GM12878 (cell line): ENCODE results near the gene FNTB. TPM values are rescaled to one million over a fixed set of nuclear protein-coding genes. Genes with fewer than 3 reads are reported as not detected.

ENCODE experiments used
- CREM ChIP-seq: IDR thresholded peaks from 2 replicates; pipeline ENCODE4 v1.6.1; 2014; ENCODE audit warnings: antibody characterized with exemption, low read depth
- EGR1 ChIP-seq, 2 experiments: IDR thresholded peaks; 1 replicate in 1 of 2; 2 replicates in 1 of 2; pipeline ENCODE4 v1.6.1; 2011 to 2012; ENCODE audit warnings: low read depth in 2 of 2, low read length in 2 of 2, borderline replicate concordance in 1 of 2, mild to moderate bottlenecking in 1 of 2, moderate library complexity in 1 of 2
- ESRRA ChIP-seq: IDR thresholded peaks from 2 replicates; pipeline ENCODE4 v1.6.1; 2012; ENCODE audit warnings: mild to moderate bottlenecking, low read length, improper control_type of control experiment
- IKZF2 ChIP-seq, 2 experiments: fragments of 450-650 bp; IDR thresholded peaks; 2 replicates each; pipeline ENCODE4 v1.6.1; 2017; ENCODE audit warnings: mild to moderate bottlenecking in 2 of 2, moderate library complexity in 2 of 2
- SUZ12 ChIP-seq: fragments of 200-600 bp; sonication (generic); IDR thresholded peaks from one replicate; pipeline ENCODE4 v1.6.1; 2018; ENCODE audit warnings: antibody characterized with exemption, mild to moderate bottlenecking; ENCODE audit not compliant: unreplicated experiment
- TCF12 ChIP-seq: IDR thresholded peaks from 2 replicates; pipeline ENCODE4 v1.6.1; 2011; ENCODE audit warnings: low read depth, mild to moderate bottlenecking, low read length
- polyA plus RNA-seq, 11 experiments: library from polyadenylated mRNA; depleted of rRNA in 4 of 11; unstranded in 6 of 11; stranded (reverse) in 5 of 11; fragments of >200 nt; fragmentation: Nextera tagmentation in 4 of 11; fragmentation: Illumina TruSeq in 1 of 11; extraction: Ambion mirVana in 4 of 11; extraction: Trizol in 1 of 11; gene quantifications; 1 replicate in 1 of 11; 2 replicates in 10 of 11; pipeline versions ENCODE4 v1.2.1 to v1.2.3, GENCODE V29; 2011 to 2016; ENCODE audit warnings: inconsistent platforms in 2 of 11, missing spikeins in 2 of 11, low read depth in 1 of 11
- total RNA-seq, 4 experiments: library from RNA; depleted of rRNA in 3 of 4; stranded (reverse); fragments of >200 nt in 3 of 4; fragmentation: Illumina TruSeq in 1 of 4; extraction: Trizol in 1 of 4; gene quantifications; 2 replicates each; pipeline versions ENCODE4 v1.2.1 to v1.2.3, GENCODE V29; 2013 to 2021
- TF ChIP-seq, protein P1 (sequence below): IDR thresholded peaks from 2 replicates; pipeline ENCODE4 v1.6.1; 2012; ENCODE audit warnings: mild to moderate bottlenecking, low read depth, low read length
- TF ChIP-seq, protein P2 (sequence below): IDR thresholded peaks from 2 replicates; pipeline ENCODE4 v1.6.1; 2012; ENCODE audit warnings: low read length, inconsistent platforms
- TF ChIP-seq, protein P3 (sequence below): IDR thresholded peaks from 2 replicates; pipeline ENCODE4 v1.6.1; 2011; ENCODE audit warnings: low read depth, low read length, improper control_type of control experiment, borderline replicate concordance

The FNTB gene
- total and polyA plus RNA-seq, 10 of the 15 experiments (the other 5 are each of a cell fraction or from before 2014, with no cell fraction given), result 10.4 to 25.1 (median 16.7) TPM

DNA sequence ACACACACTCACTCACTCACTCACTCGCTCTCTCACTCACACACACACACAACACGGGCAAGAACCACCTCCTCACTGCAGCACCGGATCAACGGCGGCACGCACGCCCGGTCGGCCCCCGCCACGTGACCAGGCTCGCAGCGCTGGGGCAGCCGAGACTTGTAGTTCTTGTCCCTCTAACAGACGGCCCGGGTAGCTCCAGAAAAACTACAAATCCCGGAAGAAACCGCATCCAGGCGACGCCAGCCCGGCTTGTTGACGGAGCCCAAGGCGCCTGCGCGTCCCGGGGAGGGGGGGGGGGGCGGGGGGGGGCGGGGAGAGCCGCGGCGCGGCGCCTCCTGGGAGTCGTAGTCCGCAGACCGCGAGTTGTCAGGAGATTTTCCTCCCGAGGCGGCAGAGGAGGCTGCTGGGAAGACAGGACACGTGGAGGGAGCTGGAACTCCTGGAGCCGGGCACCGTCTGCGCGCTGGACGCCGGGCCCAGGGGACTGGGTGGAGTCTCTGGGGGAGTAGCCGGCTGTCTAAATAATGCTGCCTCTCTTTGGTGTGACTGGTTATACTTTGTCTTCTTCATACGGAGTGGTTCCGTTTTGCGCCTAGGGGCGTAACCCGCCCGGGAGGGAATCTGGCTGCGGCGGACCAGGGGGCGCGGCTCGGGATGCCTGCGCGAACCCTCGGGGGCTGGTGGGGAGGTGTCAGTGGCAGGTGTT, 115.9 kb downstream of the FNTB start, which contains the start of gene MAX (continued):
- TF ChIP-seq, protein P1, sequence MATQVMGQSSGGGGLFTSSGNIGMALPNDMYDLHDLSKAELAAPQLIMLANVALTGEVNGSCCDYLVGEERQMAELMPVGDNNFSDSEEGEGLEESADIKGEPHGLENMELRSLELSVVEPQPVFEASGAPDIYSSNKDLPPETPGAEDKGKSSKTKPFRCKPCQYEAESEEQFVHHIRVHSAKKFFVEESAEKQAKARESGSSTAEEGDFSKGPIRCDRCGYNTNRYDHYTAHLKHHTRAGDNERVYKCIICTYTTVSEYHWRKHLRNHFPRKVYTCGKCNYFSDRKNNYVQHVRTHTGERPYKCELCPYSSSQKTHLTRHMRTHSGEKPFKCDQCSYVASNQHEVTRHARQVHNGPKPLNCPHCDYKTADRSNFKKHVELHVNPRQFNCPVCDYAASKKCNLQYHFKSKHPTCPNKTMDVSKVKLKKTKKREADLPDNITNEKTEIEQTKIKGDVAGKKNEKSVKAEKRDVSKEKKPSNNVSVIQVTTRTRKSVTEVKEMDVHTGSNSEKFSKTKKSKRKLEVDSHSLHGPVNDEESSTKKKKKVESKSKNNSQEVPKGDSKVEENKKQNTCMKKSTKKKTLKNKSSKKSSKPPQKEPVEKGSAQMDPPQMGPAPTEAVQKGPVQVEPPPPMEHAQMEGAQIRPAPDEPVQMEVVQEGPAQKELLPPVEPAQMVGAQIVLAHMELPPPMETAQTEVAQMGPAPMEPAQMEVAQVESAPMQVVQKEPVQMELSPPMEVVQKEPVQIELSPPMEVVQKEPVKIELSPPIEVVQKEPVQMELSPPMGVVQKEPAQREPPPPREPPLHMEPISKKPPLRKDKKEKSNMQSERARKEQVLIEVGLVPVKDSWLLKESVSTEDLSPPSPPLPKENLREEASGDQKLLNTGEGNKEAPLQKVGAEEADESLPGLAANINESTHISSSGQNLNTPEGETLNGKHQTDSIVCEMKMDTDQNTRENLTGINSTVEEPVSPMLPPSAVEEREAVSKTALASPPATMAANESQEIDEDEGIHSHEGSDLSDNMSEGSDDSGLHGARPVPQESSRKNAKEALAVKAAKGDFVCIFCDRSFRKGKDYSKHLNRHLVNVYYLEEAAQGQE, result no peak
- TF ChIP-seq ESRRA (no peak), TCF12 (peak; percentile 51; the same call in 1 of the 2 replicates), SUZ12 (no peak), IKZF2 (IDR thresholded peaks at IDR 0.05) (peak in 1 of 2 experiments; percentile 56; a peak in 3 of 4 replicates), EGR1 (IDR thresholded peaks at IDR 0.05; ENCODE audit: borderline replicate concordance in 1 of 2, low read depth in 2 of 2, low read length in 2 of 2) (peak; percentile 72 to 88; a peak in 2 of 3 replicates), CREM (peak; percentile 95)
- TF ChIP-seq, protein P2, sequence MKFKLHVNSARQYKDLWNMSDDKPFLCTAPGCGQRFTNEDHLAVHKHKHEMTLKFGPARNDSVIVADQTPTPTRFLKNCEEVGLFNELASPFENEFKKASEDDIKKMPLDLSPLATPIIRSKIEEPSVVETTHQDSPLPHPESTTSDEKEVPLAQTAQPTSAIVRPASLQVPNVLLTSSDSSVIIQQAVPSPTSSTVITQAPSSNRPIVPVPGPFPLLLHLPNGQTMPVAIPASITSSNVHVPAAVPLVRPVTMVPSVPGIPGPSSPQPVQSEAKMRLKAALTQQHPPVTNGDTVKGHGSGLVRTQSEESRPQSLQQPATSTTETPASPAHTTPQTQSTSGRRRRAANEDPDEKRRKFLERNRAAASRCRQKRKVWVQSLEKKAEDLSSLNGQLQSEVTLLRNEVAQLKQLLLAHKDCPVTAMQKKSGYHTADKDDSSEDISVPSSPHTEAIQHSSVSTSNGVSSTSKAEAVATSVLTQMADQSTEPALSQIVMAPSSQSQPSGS, result no peak
- TF ChIP-seq, protein P3, sequence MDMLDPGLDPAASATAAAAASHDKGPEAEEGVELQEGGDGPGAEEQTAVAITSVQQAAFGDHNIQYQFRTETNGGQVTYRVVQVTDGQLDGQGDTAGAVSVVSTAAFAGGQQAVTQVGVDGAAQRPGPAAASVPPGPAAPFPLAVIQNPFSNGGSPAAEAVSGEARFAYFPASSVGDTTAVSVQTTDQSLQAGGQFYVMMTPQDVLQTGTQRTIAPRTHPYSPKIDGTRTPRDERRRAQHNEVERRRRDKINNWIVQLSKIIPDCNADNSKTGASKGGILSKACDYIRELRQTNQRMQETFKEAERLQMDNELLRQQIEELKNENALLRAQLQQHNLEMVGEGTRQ, result peak; percentile 93
- TF ChIP-seq, all 136 proteins: peak for 45
